ENCODE results near the gene ESF1.

ESF1 gene

GRCh38 chr20:13822459-13822858 is 37.7 kb upstream of the ESF1 start:
- H3K4me2 ChIP-seq (ENCODE audit: low read length, poor library complexity, severe bottlenecking) = no peak overlapping the region
- H2AK5ac ChIP-seq (ENCODE audit: low read length, severe bottlenecking) = no peak overlapping the region
- H3K23ac ChIP-seq (ENCODE audit: low read length in 2 of 2) = no peak overlapping the region
- H3K27me3 ChIP-seq (ENCODE audit: control insufficient read depth in 1 of 2, insufficient read depth in 1 of 2, low read length in 2 of 2) = no peaks in the 10 kb centered on the region
- H2AFZ ChIP-seq (ENCODE audit: low read depth, low read length) = no peak overlapping the region
- 61% methylated on average over 2 of the region's 2 CpGs for WGBS
- H3K9ac ChIP-seq (ENCODE audit: low read length) = peak overlapping the region; percentile 36
- no peak overlapping the region for H3K4me3 ChIP-seq (ENCODE audit: insufficient read depth in 1 of 2, low read depth in 1 of 2, low read length in 2 of 2)
- no peak overlapping the region for H3K27ac ChIP-seq (ENCODE audit: low read length, poor library complexity, severe bottlenecking)
- no peak for DNase-seq
- H4K8ac ChIP-seq (ENCODE audit: low read length) = no peak overlapping the region
- H3K18ac ChIP-seq (ENCODE audit: low read depth in 1 of 2, low read length in 2 of 2) = no peak overlapping the region
- H3K14ac ChIP-seq (ENCODE audit: low read length in 2 of 2) = no peak overlapping the region
- no peaks in the 10 kb centered on the region for H3K79me1 ChIP-seq (replicated peaks; ENCODE audit: low read length, poor library complexity, severe bottlenecking)
- no peak overlapping the region for H2BK12ac ChIP-seq (ENCODE audit: low read length in 2 of 2)
- H2BK15ac ChIP-seq (ENCODE audit: low read depth, poor library complexity, severe bottlenecking) = no peak overlapping the region
- H2BK120ac ChIP-seq (ENCODE audit: low read depth, low read length) = no peak overlapping the region
- no peak overlapping the region for H4K91ac ChIP-seq (ENCODE audit: low read length)
- no peaks in the 10 kb centered on the region for H3K4me1 ChIP-seq (ENCODE audit: control insufficient read depth, insufficient read depth, low read depth, low read length)
- H3K4ac ChIP-seq (ENCODE audit: low read depth in 1 of 2, low read length in 2 of 2) = no peak overlapping the region
- peaks cover 3 to 13% of the 10 kb centered on the region in 2 experiments for H3K36me3 ChIP-seq (ENCODE audit: control insufficient read depth in 1 of 2, insufficient read depth in 2 of 2, low read depth in 1 of 2, low read length in 2 of 2)
- H3K9me3 ChIP-seq (ENCODE audit: control insufficient read depth, low read length) = peaks cover 4% of the 10 kb centered on the region
- H2BK5ac ChIP-seq (ENCODE audit: low read depth, low read length, poor library complexity, severe bottlenecking) = no peak overlapping the region

GRCh38 chr20:13821876-13822275 is 37.2 kb upstream of the ESF1 start:
- no peaks in the 10 kb centered on the region for H3K79me1 ChIP-seq (replicated peaks; ENCODE audit: low read length, poor library complexity, severe bottlenecking)
- H2BK5ac ChIP-seq (ENCODE audit: low read depth, low read length, poor library complexity, severe bottlenecking) = no peak overlapping the region
- H3K4me3 ChIP-seq (ENCODE audit: insufficient read depth in 1 of 2, low read depth in 1 of 2, low read length in 2 of 2) = no peak overlapping the region
- H2AFZ ChIP-seq (ENCODE audit: low read depth, low read length) = no peak overlapping the region
- H3K4ac ChIP-seq (ENCODE audit: low read depth in 1 of 2, low read length in 2 of 2) = no peak overlapping the region
- no peak overlapping the region for H3K4me2 ChIP-seq (ENCODE audit: low read length, poor library complexity, severe bottlenecking)
- peaks cover 4% of the 10 kb centered on the region for H3K9me3 ChIP-seq (ENCODE audit: control insufficient read depth, low read length)
- H2BK15ac ChIP-seq (ENCODE audit: low read depth, poor library complexity, severe bottlenecking) = no peak overlapping the region
- no peak overlapping the region for H2AK5ac ChIP-seq (ENCODE audit: low read length, severe bottlenecking)
- no peak overlapping the region for H3K18ac ChIP-seq (ENCODE audit: low read depth in 1 of 2, low read length in 2 of 2)
- no peak overlapping the region for H4K91ac ChIP-seq (ENCODE audit: low read length)
- no peak overlapping the region for H4K8ac ChIP-seq (ENCODE audit: low read length)
- WGBS = 93% methylated on average over 7 of the region's 7 CpGs
- peak overlapping the region; percentile 36 for H3K9ac ChIP-seq (ENCODE audit: low read length)
- H3K27me3 ChIP-seq (ENCODE audit: control insufficient read depth in 1 of 2, insufficient read depth in 1 of 2, low read length in 2 of 2) = no peaks in the 10 kb centered on the region
- H3K27ac ChIP-seq (ENCODE audit: low read length, poor library complexity, severe bottlenecking) = no peak overlapping the region
- H2BK12ac ChIP-seq (ENCODE audit: low read length in 2 of 2) = no peak overlapping the region
- no peak overlapping the region for H2BK120ac ChIP-seq (ENCODE audit: low read depth, low read length)
- peaks cover 3 to 19% of the 10 kb centered on the region in 2 experiments for H3K36me3 ChIP-seq (ENCODE audit: control insufficient read depth in 1 of 2, insufficient read depth in 2 of 2, low read depth in 1 of 2, low read length in 2 of 2)
- H3K4me1 ChIP-seq (ENCODE audit: control insufficient read depth, insufficient read depth, low read depth, low read length) = no peaks in the 10 kb centered on the region
- peak; percentile 8 for DNase-seq
- no peak overlapping the region for H3K23ac ChIP-seq (ENCODE audit: low read length in 2 of 2)
- no peak overlapping the region for H3K14ac ChIP-seq (ENCODE audit: low read length in 2 of 2)

- DNase-seq = peak; percentile 54
- H2BK15ac ChIP-seq (ENCODE audit: low read depth, poor library complexity, severe bottlenecking) = no peak overlapping the region
- H3K18ac ChIP-seq (ENCODE audit: low read depth in 1 of 2, low read length in 2 of 2) = no peak overlapping the region
- H2AFZ ChIP-seq (ENCODE audit: low read depth, low read length) = no peak overlapping the region
- H3K14ac ChIP-seq (ENCODE audit: low read length in 2 of 2) = no peak overlapping the region
- no peak overlapping the region for H3K4me3 ChIP-seq (ENCODE audit: insufficient read depth in 1 of 2, low read depth in 1 of 2, low read length in 2 of 2)
- H3K36me3 ChIP-seq (ENCODE audit: control insufficient read depth in 1 of 2, insufficient read depth in 2 of 2, low read depth in 1 of 2, low read length in 2 of 2) = peaks cover 7 to 37% of the 10 kb centered on the region in 2 experiments
- no peaks in the 10 kb centered on the region for H3K27me3 ChIP-seq (ENCODE audit: control insufficient read depth in 1 of 2, insufficient read depth in 1 of 2, low read length in 2 of 2)
- H4K8ac ChIP-seq (ENCODE audit: low read length) = no peak overlapping the region
- H4K91ac ChIP-seq (ENCODE audit: low read length) = no peak overlapping the region
- H2BK5ac ChIP-seq (ENCODE audit: low read depth, low read length, poor library complexity, severe bottlenecking) = no peak overlapping the region
- H3K4me2 ChIP-seq (ENCODE audit: low read length, poor library complexity, severe bottlenecking) = no peak overlapping the region
- no peak overlapping the region for H2BK120ac ChIP-seq (ENCODE audit: low read depth, low read length)
- no peaks in the 10 kb centered on the region for H3K79me1 ChIP-seq (replicated peaks; ENCODE audit: low read length, poor library complexity, severe bottlenecking)
- peaks cover 2% of the 10 kb centered on the region for H3K4me1 ChIP-seq (ENCODE audit: control insufficient read depth, insufficient read depth, low read depth, low read length)
- H3K4ac ChIP-seq (ENCODE audit: low read depth in 1 of 2, low read length in 2 of 2) = no peak overlapping the region
- 61% methylated on average over 5 of the region's 5 CpGs for WGBS
- no peak overlapping the region for H3K23ac ChIP-seq (ENCODE audit: low read length in 2 of 2)
- no peak overlapping the region for H3K9ac ChIP-seq (ENCODE audit: low read length)
- no peak overlapping the region for H2AK5ac ChIP-seq (ENCODE audit: low read length, severe bottlenecking)
- H3K27ac ChIP-seq (ENCODE audit: low read length, poor library complexity, severe bottlenecking) = no peak overlapping the region
- H3K9me3 ChIP-seq (ENCODE audit: control insufficient read depth, low read length) = peaks cover 4% of the 10 kb centered on the region
- no peak overlapping the region for H2BK12ac ChIP-seq (ENCODE audit: low read length in 2 of 2)
These were observed 35.3 kb upstream of the ESF1 start for GRCh38 chr20:13819885-13820645.

- no peak overlapping the region for H3K14ac ChIP-seq (ENCODE audit: low read length in 2 of 2)
- H2BK12ac ChIP-seq (ENCODE audit: low read length in 2 of 2) = no peak overlapping the region
- no peak overlapping the region for H4K8ac ChIP-seq (ENCODE audit: low read length)
- H2BK15ac ChIP-seq (ENCODE audit: low read depth, poor library complexity, severe bottlenecking) = no peak overlapping the region
- H2BK120ac ChIP-seq (ENCODE audit: low read depth, low read length) = no peak overlapping the region
- no peak overlapping the region for H3K4me2 ChIP-seq (ENCODE audit: low read length, poor library complexity, severe bottlenecking)
- H4K91ac ChIP-seq (ENCODE audit: low read length) = no peak overlapping the region
- H3K18ac ChIP-seq (ENCODE audit: low read depth in 1 of 2, low read length in 2 of 2) = no peak overlapping the region
- H3K27me3 ChIP-seq (ENCODE audit: control insufficient read depth in 1 of 2, insufficient read depth in 1 of 2, low read length in 2 of 2) = no peaks in the 10 kb centered on the region
- no peaks in the 10 kb centered on the region for H3K79me1 ChIP-seq (replicated peaks; ENCODE audit: low read length, poor library complexity, severe bottlenecking)
- no peak for DNase-seq
- H2BK5ac ChIP-seq (ENCODE audit: low read depth, low read length, poor library complexity, severe bottlenecking) = no peak overlapping the region
- H3K4me1 ChIP-seq (ENCODE audit: control insufficient read depth, insufficient read depth, low read depth, low read length) = peaks cover 2% of the 10 kb centered on the region
- no peak overlapping the region for H2AK5ac ChIP-seq (ENCODE audit: low read length, severe bottlenecking)
- peaks cover 4% of the 10 kb centered on the region for H3K9me3 ChIP-seq (ENCODE audit: control insufficient read depth, low read length)
- H3K36me3 ChIP-seq (ENCODE audit: control insufficient read depth in 1 of 2, insufficient read depth in 2 of 2, low read depth in 1 of 2, low read length in 2 of 2) = peaks cover 7 to 63% of the 10 kb centered on the region in 2 experiments
- no peak overlapping the region for H3K4me3 ChIP-seq (ENCODE audit: insufficient read depth in 1 of 2, low read depth in 1 of 2, low read length in 2 of 2)
- no peak overlapping the region for H3K27ac ChIP-seq (ENCODE audit: low read length, poor library complexity, severe bottlenecking)
- H3K9ac ChIP-seq (ENCODE audit: low read length) = no peak overlapping the region
- H2AFZ ChIP-seq (ENCODE audit: low read depth, low read length) = no peak overlapping the region
- no peak overlapping the region for H3K23ac ChIP-seq (ENCODE audit: low read length in 2 of 2)
- no peak overlapping the region for H3K4ac ChIP-seq (ENCODE audit: low read depth in 1 of 2, low read length in 2 of 2)
These were observed 32.6 kb upstream of the ESF1 start for GRCh38 chr20:13817342-13817741.

Measured in mesenchymal stem cell (in vitro differentiated cells and primary cell).